Neural cell (in vitro differentiated cells): ENCODE measurements around the gene WIF1.

ENCODE experiments used
- MXI1 ChIP-seq: fragments of 450-650 bp; conservative IDR thresholded peaks from 2 replicates; pipeline ENCODE4 v1.6.1; 2014; ENCODE audit warnings: antibody characterized with exemption, mild to moderate bottlenecking; ENCODE audit not compliant: poor library complexity, severe bottlenecking
- POLR2AphosphoS5 ChIP-seq: IDR thresholded peaks from 2 replicates; pipeline ENCODE4 v1.6.1; 2012
- RAD21 ChIP-seq: fragments of 450-650 bp; conservative IDR thresholded peaks from 2 replicates; pipeline ENCODE4 v1.6.1; 2014; ENCODE audit warnings: antibody characterized with exemption, mild to moderate bottlenecking, moderate library complexity
- TF ChIP-seq, protein P1 (sequence below): fragments of 450-650 bp; IDR thresholded peaks from 2 replicates; pipeline ENCODE4 v1.5.1; 2014; ENCODE audit warnings: antibody characterized with exemption, mild to moderate bottlenecking, moderate library complexity; ENCODE audit not compliant: poor library complexity, severe bottlenecking

DNA sequence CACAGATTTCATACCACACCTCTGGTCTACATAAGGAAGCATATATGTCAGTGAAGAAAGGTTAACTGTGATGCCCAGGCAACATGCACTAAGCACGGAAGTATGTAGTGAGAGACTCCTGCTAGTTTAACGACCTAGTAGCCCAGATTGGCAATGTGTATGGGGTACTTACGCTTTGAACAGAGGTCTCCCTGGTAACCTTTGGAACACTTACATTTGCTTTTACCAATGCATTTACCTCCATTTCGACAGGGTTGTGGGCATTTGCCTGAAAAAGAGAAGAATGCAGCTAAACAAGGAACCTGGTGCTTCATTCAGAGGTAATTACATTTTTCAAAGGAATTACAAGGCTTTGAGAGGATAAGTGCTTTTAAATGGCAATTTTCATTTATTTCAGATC is 65.2 kb downstream of the WIF1 start:
- TF ChIP-seq, protein P1, sequence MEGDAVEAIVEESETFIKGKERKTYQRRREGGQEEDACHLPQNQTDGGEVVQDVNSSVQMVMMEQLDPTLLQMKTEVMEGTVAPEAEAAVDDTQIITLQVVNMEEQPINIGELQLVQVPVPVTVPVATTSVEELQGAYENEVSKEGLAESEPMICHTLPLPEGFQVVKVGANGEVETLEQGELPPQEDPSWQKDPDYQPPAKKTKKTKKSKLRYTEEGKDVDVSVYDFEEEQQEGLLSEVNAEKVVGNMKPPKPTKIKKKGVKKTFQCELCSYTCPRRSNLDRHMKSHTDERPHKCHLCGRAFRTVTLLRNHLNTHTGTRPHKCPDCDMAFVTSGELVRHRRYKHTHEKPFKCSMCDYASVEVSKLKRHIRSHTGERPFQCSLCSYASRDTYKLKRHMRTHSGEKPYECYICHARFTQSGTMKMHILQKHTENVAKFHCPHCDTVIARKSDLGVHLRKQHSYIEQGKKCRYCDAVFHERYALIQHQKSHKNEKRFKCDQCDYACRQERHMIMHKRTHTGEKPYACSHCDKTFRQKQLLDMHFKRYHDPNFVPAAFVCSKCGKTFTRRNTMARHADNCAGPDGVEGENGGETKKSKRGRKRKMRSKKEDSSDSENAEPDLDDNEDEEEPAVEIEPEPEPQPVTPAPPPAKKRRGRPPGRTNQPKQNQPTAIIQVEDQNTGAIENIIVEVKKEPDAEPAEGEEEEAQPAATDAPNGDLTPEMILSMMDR, result no peak
- TF ChIP-seq POLR2AphosphoS5, result no peak
- no peak for TF ChIP-seq RAD21
- TF ChIP-seq MXI1, result no peak
